ENCODE data around the gene FGD2. TPM values are rescaled to one million over a fixed set of nuclear protein-coding genes. Genes with fewer than 3 reads are reported as not detected.
A peak's percentile ranks its signal among the peaks of the same experiment; 100 is the strongest.
"Not testable (repeated sequence)": the region's sequence is repeated elsewhere in the genome, so short reads cannot be mapped to it uniquely, and the experiment has no call there.

FGD2 gene
- polyA plus RNA-seq, 3 donors from 2014 or later, result 0.77 to 3.6 (median 1.9) TPM

GRCh38 chr6:36990401-36990800 lies 15.1 kb upstream of the FGD2 start:
- H3K4me3 Mint-ChIP-seq, H3K9me3 Mint-ChIP-seq, H3K27ac Mint-ChIP-seq, DNase-seq, H3K36me3 Mint-ChIP-seq: not testable (repeated sequence)
- H3K4me1 Mint-ChIP-seq, result peaks cover 11 to 13% of the 10 kb centered on the region in 2 donors
- peaks cover 2 to 12% (median 5%) of the 10 kb centered on the region in 3 donors for H3K27me3 Mint-ChIP-seq (ENCODE audit: low read depth in 3 of 3)

DNA sequence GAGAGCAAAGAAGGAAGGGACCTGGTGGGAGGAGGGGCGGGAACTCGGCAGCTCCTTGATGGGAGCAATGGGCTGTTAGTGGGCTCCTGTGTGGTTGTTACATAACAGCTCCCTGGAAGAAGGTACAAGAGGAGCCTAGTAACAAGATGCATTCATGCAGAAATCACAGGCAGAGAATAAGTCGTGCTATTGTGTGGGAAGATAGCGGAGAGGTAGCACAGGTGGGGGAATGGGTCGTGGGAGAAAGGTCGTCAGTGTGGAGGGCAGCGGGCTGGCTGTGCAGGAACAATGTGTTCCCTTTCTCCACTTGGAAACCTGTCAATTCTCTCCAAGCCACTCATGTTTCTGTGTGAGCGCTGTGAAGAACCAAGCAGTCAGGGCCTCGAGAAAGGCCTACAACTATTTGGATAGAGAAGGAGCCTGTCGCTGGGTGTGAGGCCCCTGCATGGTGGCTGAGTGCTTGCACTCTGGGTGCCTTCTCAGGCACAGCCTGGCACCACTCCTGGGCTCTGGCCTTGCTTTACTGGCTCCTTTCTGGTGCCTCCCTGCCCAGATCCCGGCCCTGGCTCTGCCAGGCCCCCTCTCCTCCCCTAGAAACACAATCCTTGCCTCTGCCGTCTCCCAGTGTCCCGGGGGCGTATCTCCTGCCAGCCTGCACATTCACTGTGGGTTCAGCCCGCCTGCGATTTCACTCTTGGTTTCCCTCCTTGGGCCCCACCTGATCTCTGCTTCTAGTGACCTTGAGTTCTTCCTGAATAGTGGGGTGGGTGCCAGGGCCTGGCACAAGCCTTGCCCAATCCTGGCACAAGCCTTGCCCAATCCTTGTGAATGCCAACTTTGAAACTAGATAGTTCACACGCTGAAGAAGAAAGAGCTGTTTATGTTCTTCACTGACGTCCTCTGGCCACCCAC lies 7.4 kb upstream of the FGD2 start:
- Mint-ChIP-seq H3K27ac (no peak overlapping the region), H3K36me3 (no peaks in the 10 kb centered on the region), H3K9me3 (no peaks in the 10 kb centered on the region)

GRCh38 chr6:36998723-36999038 lies 6.8 kb upstream of the FGD2 start:
- H3K27ac Mint-ChIP-seq, result no peak overlapping the region
- DNase-seq, result no peak
- H3K27me3 Mint-ChIP-seq (ENCODE audit: low read depth in 3 of 3), result peaks cover 2 to 8% (median 5%) of the 10 kb centered on the region in 3 donors
- H3K4me3 Mint-ChIP-seq, result no peak overlapping the region
- H3K9me3 Mint-ChIP-seq, result no peaks in the 10 kb centered on the region
- H3K4me1 Mint-ChIP-seq, result no peaks in the 10 kb centered on the region
- H3K36me3 Mint-ChIP-seq, result no peaks in the 10 kb centered on the region

More for the DNA sequence above, 7.4 kb upstream of the FGD2 start:
- Mint-ChIP-seq H3K4me1 (no peaks in the 10 kb centered on the region), H3K4me3 (no peak overlapping the region), H3K27me3 (ENCODE audit: low read depth in 3 of 3) (peaks cover 1 to 8% (median 5%) of the 10 kb centered on the region in 3 donors)
- no peak for DNase-seq

DNA sequence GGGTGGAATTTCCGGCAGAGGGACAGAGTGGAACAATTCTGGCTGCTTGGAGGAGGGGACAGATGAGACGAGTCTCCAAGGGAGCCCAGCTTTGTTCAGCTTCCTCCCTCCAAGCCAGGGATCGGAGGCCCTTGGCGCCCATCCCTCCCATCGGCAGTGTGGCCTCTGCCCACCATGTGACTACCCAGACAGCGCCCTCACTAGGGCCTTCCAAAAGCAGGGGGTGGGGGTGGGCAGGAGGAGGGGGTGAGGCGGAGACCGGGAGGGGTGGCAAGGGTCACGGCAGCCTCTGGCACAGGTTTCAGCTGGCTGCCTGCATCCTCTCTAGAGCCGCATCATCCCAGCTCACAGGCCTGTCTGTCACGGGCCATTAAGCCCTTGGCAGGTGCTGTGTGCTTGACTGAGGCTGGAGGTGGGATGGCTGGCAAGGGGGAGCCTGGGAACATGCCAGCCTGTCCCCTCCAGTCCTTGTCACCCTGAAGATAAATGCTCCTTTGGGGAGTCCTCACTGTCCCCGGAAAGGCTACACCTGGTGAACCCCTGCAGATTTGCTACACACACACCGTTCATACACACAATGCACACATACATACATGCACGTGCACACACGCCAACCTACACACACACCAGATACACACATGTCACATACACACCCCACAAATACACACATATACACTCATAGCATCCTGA lies 6.2 kb upstream of the FGD2 start:
- H3K27ac Mint-ChIP-seq, result no peak overlapping the region
- no peaks in the 10 kb centered on the region for H3K36me3 Mint-ChIP-seq
- H3K4me1 Mint-ChIP-seq, result no peaks in the 10 kb centered on the region
- H3K9me3 Mint-ChIP-seq, result no peaks in the 10 kb centered on the region
- no peak for DNase-seq
- H3K27me3 Mint-ChIP-seq (ENCODE audit: low read depth in 3 of 3), result peaks cover 3 to 6% (median 5%) of the 10 kb centered on the region in 3 donors
- no peak overlapping the region for H3K4me3 Mint-ChIP-seq

GRCh38 chr6:36999751-37000125 lies 5.7 kb upstream of the FGD2 start:
- Mint-ChIP-seq H3K36me3 (no peaks in the 10 kb centered on the region), H3K9me3 (no peaks in the 10 kb centered on the region), H3K4me3 (no peak overlapping the region)

DNA sequence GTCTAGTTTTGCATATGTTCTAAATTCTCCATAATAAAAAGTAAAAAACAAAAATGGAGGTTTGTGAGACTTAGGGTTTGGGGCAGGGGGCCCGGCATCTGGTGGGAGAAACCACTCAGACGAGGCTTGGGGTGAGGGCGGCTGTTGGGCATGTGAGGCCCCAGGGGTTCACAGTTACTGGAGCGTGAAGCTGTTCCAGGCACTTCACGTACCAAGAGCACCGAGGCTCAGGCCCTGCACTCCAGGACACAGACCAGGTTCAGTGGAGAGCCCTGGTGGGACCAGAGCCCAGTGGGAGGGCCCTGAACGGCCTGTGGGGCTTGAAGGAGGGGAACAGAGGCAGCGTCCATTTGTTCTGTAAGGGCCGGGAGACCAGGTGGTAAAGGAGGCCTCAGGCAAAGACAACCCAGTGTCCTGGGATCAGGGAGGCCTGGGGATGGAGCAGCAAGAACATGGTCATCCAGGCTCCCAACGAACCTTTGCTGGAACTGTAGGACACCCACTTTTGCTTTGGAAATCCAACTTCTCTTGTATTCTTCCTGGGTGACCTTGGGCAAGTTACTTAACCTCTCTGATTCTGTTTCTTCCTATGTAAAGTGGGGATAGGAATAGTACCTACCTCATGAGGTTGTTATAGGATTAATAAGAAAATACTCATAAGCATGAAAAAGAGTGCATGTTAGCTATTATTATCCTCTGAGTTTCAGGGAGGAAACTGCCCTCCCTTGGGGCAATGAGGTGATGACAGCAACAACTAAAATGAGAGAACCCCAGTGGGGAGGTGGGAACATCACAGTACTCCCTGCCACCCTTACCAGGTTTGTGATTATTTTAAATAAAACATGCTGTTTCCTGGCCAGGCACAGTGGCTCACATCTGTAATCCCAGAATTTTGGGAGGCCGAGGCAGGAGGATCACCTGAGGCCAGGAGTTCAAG lies 1.1 kb upstream of the FGD2 start:
- peaks cover 16 to 26% of the 10 kb centered on the region in 2 donors for H3K4me1 Mint-ChIP-seq
- H3K27me3 Mint-ChIP-seq (ENCODE audit: low read depth in 3 of 3), result peaks cover 0 to 4% (median 4%) of the 10 kb centered on the region in 3 donors
- H3K4me3 Mint-ChIP-seq, result no peak overlapping the region

More at GRCh38 chr6:36999751-37000125, 5.7 kb upstream of the FGD2 start:
- H3K4me1 Mint-ChIP-seq, result no peaks in the 10 kb centered on the region
- peaks cover 3 to 6% (median 5%) of the 10 kb centered on the region in 3 donors for H3K27me3 Mint-ChIP-seq (ENCODE audit: low read depth in 3 of 3)
- DNase-seq, result no peak
- H3K27ac Mint-ChIP-seq, result no peak overlapping the region

DNA sequence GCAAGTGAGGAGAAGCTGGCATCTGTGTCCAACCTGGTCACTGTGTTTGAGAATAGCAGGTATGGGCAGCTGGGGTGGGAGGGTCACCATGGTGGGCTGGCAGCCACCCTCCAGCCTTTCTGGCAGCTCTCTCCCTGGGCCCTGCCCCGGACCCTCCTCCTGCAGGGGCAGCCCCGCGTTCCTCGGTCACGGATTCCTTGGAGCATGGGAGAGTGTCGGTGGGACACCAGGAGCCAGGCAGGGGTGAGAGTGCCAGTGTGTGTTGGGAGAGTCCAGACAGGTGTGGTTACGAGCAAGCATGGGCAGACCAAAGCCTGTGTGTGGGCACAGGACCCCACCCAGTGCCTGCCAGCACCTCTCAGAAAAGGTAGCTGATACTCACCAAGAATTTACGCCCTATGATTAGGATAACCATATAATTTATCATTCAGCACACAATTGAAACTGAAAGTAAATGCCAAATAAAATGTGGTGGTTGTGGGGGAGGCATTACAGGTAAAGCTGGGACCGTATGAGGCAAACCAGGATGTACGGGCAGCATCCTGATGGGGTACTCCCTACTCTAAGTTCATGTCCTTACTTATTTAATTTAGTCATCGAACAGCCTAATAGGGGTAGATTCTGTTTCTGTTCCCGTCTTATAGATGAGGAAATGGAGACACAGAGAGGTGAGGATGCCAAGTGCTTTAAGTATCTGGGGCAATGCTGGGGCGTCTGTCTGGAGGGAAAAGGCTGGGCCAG lies 542 bp downstream of the FGD2 start:
- Mint-ChIP-seq H3K9me3 (no peaks in the 10 kb centered on the region), H3K4me3 (peak overlapping the region; percentile 36 to 72 (median 51)), H3K4me1 (peaks cover 16 to 26% of the 10 kb centered on the region in 2 donors), H3K27me3 (ENCODE audit: low read depth in 3 of 3) (peaks cover 0 to 4% (median 4%) of the 10 kb centered on the region in 3 donors), H3K27ac (peak overlapping the region in 4 of 6 donors; percentile 26 to 68 (median 51)), H3K36me3 (no peaks in the 10 kb centered on the region)
- no peak for DNase-seq

More for the DNA sequence above, 1.1 kb upstream of the FGD2 start:
- no peaks in the 10 kb centered on the region for H3K9me3 Mint-ChIP-seq
- no peak for DNase-seq
- H3K27ac Mint-ChIP-seq, result no peak overlapping the region
- H3K36me3 Mint-ChIP-seq, result no peaks in the 10 kb centered on the region

DNA sequence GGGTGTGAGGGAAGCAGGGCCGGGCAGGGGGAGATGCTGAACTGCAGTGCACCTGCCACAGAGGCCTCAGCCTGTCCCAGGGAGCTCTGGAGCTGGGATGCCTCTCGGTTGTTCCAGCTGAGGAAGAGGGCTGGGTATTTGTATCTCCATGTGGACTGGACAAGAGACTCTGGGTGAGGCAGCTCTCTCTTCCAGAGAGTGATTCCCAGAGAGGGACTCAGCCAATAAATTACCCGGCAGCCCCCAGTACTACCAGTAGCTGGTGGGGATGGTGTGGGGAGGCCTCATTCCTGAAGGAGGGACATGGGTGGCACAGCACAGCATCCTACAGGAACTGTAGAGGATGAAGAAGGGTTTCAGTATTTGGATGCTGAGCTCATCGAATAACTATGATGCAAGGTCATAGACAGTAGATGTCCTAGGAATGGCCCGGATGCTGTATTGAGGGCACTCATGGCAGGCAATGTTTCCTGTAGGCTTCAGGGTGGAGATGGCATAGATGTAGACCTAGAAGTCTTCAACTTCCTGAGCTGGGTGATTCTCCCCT lies 1.4 kb downstream of the FGD2 start:
- DNase-seq, result no peak
- Mint-ChIP-seq H3K4me1 (peaks cover 16 to 26% of the 10 kb centered on the region in 2 donors), H3K9me3 (no peaks in the 10 kb centered on the region), H3K36me3 (no peaks in the 10 kb centered on the region), H3K4me3 (peak overlapping the region in 2 of 5 donors; percentile 28 to 72), H3K27me3 (ENCODE audit: low read depth in 3 of 3) (peaks cover 0 to 4% (median 4%) of the 10 kb centered on the region in 3 donors), H3K27ac (peak overlapping the region in 2 of 6 donors; percentile 17 to 48)

GRCh38 chr6:37007340-37008043 lies 2.0 kb downstream of the FGD2 start:
- H3K36me3 Mint-ChIP-seq, result no peaks in the 10 kb centered on the region
- peaks cover 16 to 26% of the 10 kb centered on the region in 2 donors for H3K4me1 Mint-ChIP-seq
- no peaks in the 10 kb centered on the region for H3K9me3 Mint-ChIP-seq
- peaks cover 0 to 4% (median 3%) of the 10 kb centered on the region in 3 donors for H3K27me3 Mint-ChIP-seq (ENCODE audit: low read depth in 3 of 3)
- no peak for DNase-seq
- H3K4me3 Mint-ChIP-seq, result peak overlapping the region in 2 of 5 donors; percentile 21
- H3K27ac Mint-ChIP-seq, result peak overlapping the region in 4 of 6 donors; percentile 5 to 51 (median 38)

- H3K9me3 Mint-ChIP-seq, result no peaks in the 10 kb centered on the region
- no peak for DNase-seq
- peaks cover 0 to 3% (median 2%) of the 10 kb centered on the region in 3 donors for H3K27me3 Mint-ChIP-seq (ENCODE audit: low read depth in 3 of 3)
- no peak overlapping the region for H3K27ac Mint-ChIP-seq
- H3K4me1 Mint-ChIP-seq, result peaks cover 16 to 26% of the 10 kb centered on the region in 2 donors
- no peaks in the 10 kb centered on the region for H3K36me3 Mint-ChIP-seq
- H3K4me3 Mint-ChIP-seq, result no peak overlapping the region
Observed at GRCh38 chr6:37008484-37009465, 3.3 kb downstream of the FGD2 start.

DNA sequence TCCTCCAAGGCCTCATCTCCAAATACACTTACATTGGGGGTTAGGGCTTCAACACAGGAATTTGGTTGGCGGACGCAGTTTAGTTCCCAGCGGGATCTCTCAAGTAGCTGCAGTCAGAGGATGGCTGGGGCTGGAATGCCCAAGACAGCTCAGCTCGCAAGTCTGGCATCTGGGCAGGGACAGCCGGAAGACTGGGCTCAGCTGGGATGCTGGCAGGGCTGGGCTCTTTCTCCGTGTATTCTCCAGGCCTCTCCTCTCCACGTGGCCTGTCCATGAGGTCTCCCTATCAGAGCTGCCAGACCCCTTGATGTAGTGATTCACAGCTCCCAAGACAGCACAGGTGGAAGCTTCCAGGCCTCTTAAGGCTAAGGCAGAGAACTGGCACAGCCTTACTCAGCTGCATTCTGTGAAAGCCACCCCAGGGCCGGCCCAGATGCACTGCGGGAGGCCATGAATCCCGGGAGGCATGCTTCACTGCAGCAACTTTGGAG lies 5.0 kb downstream of the FGD2 start:
- DNase-seq, result no peak
- Mint-ChIP-seq H3K27me3 (ENCODE audit: low read depth in 3 of 3) (peaks cover 0 to 3% (median 1%) of the 10 kb centered on the region in 3 donors), H3K4me3 (no peak overlapping the region), H3K9me3 (no peaks in the 10 kb centered on the region), H3K27ac (no peak overlapping the region), H3K4me1 (peaks cover 15 to 26% of the 10 kb centered on the region in 2 donors), H3K36me3 (no peaks in the 10 kb centered on the region)
